ENCODE results near the gene ARMC2. TPM values are rescaled to one million over a fixed set of nuclear protein-coding genes. Genes with fewer than 3 reads are reported as not detected.

Gene ARMC2
- total and polyA plus RNA-seq, 2 donors (not counting 1 experiment from before 2014, with no cell fraction given): 4.8 to 9.9 TPM

GRCh38 chr6:108869876-108870275 lies 21.7 kb downstream of the ARMC2 start:
- Histone ChIP-seq H3K9me3 (ENCODE audit: control extremely low read depth in 1 of 3, control insufficient read depth in 2 of 3, insufficient read depth in 1 of 3, low read length in 2 of 3) (no peaks in the 10 kb centered on the region), H4K20me1 (ENCODE audit: control insufficient read depth, insufficient read depth, low read length, poor library complexity, severe bottlenecking) (no peaks in the 10 kb centered on the region), H3K36me3 (replicated peaks in 1 of 2; ENCODE audit: control extremely low read depth in 1 of 2, control insufficient read depth in 1 of 2, extremely low read depth in 1 of 2, insufficient read depth in 2 of 2, low read length in 1 of 2) (no peaks in the 10 kb centered on the region), H3K4me3 (ENCODE audit: control extremely low read depth in 1 of 5, extremely low read depth in 1 of 5, insufficient read depth in 1 of 5, low read depth in 2 of 5, low read length in 4 of 5) (no peak overlapping the region), H3K4me2 (replicated peaks; ENCODE audit: low read depth, low read length, poor library complexity, severe bottlenecking) (no peak overlapping the region), H3K9ac (ENCODE audit: low read length) (no peak overlapping the region), H2AFZ (ENCODE audit: insufficient read depth, low read depth, low read length, poor library complexity, severe bottlenecking) (no peak overlapping the region), H3K4me1 (ENCODE audit: control insufficient read depth in 2 of 2, insufficient read depth in 2 of 2, low read length in 2 of 2) (peaks cover 9 to 29% of the 10 kb centered on the region in 2 donors), H3K27ac (ENCODE audit: low read length in 2 of 2) (no peak overlapping the region), H3K79me2 (ENCODE audit: control insufficient read depth, insufficient read depth, low read length) (no peaks in the 10 kb centered on the region), H3K27me3 (replicated peaks in 1 of 4; ENCODE audit: control extremely low read depth in 1 of 4, control insufficient read depth in 3 of 4, insufficient read depth in 4 of 4, low read length in 3 of 4) (no peaks in the 10 kb centered on the region)
- TF ChIP-seq CTCF (IDR thresholded peaks at IDR 0.05): no peak
- TF ChIP-seq EZH2 (IDR thresholded peaks at IDR 0.05; ENCODE audit: borderline replicate concordance, insufficient read depth, low read depth, low read length, poor library complexity, severe bottlenecking): no peak
- intact Hi-C loops (cut with micrococcal nuclease): no loop called here
- POLR2A ChIA-PET: no interaction called here
- H3K4me1 Mint-ChIP-seq: peaks cover 34% of the 10 kb centered on the region
- H3K4me3 Mint-ChIP-seq: no peak overlapping the region
- CTCF ChIA-PET: no interaction called here
- H3K27me3 Mint-ChIP-seq: no peaks in the 10 kb centered on the region
- H3K9me3 Mint-ChIP-seq (ENCODE audit: insufficient read depth): no peaks in the 10 kb centered on the region
- ATAC-seq (ENCODE audit: low read depth) (no peak), DNase-seq (no peak)
- WGBS (ENCODE audit: insufficient coverage): no CpG with 5 or more reads among the region's 2 CpGs
- no peak overlapping the region for H3K27ac Mint-ChIP-seq

GRCh38 chr6:108870357-108870756 lies 22.1 kb downstream of the ARMC2 start:
- ChIA-PET POLR2A (no interaction called here), CTCF (interaction anchor here (1.3 kb wide), 1 partner anchor 13 kb away, joined by 3 read pairs; no protein-coding TSS in a partner anchor)
- H3K27ac Mint-ChIP-seq: no peak overlapping the region
- Histone ChIP-seq H4K20me1 (ENCODE audit: control insufficient read depth, insufficient read depth, low read length, poor library complexity, severe bottlenecking) (no peaks in the 10 kb centered on the region), H3K4me2 (replicated peaks; ENCODE audit: low read depth, low read length, poor library complexity, severe bottlenecking) (no peak overlapping the region), H2AFZ (ENCODE audit: insufficient read depth, low read depth, low read length, poor library complexity, severe bottlenecking) (no peak overlapping the region), H3K27me3 (replicated peaks in 1 of 4; ENCODE audit: control extremely low read depth in 1 of 4, control insufficient read depth in 3 of 4, insufficient read depth in 4 of 4, low read length in 3 of 4) (no peaks in the 10 kb centered on the region), H3K9ac (ENCODE audit: low read length) (no peak overlapping the region), H3K27ac (ENCODE audit: low read length in 2 of 2) (no peak overlapping the region), H3K79me2 (ENCODE audit: control insufficient read depth, insufficient read depth, low read length) (no peaks in the 10 kb centered on the region), H3K4me3 (ENCODE audit: control extremely low read depth in 1 of 5, extremely low read depth in 1 of 5, insufficient read depth in 1 of 5, low read depth in 2 of 5, low read length in 4 of 5) (no peak overlapping the region), H3K9me3 (ENCODE audit: control extremely low read depth in 1 of 3, control insufficient read depth in 2 of 3, insufficient read depth in 1 of 3, low read length in 2 of 3) (no peaks in the 10 kb centered on the region), H3K4me1 (ENCODE audit: control insufficient read depth in 2 of 2, insufficient read depth in 2 of 2, low read length in 2 of 2) (peaks cover 14 to 33% of the 10 kb centered on the region in 2 donors), H3K36me3 (replicated peaks in 1 of 2; ENCODE audit: control extremely low read depth in 1 of 2, control insufficient read depth in 1 of 2, extremely low read depth in 1 of 2, insufficient read depth in 2 of 2, low read length in 1 of 2) (no peaks in the 10 kb centered on the region)
- H3K27me3 Mint-ChIP-seq: no peaks in the 10 kb centered on the region
- H3K4me1 Mint-ChIP-seq: peaks cover 39% of the 10 kb centered on the region
- intact Hi-C loops (cut with micrococcal nuclease): no loop called here
- no peak for TF ChIP-seq EZH2 (IDR thresholded peaks at IDR 0.05; ENCODE audit: borderline replicate concordance, insufficient read depth, low read depth, low read length, poor library complexity, severe bottlenecking)
- TF ChIP-seq CTCF (IDR thresholded peaks at IDR 0.05): no peak
- 100% methylated on average over 1 of the region's 2 CpGs for WGBS (ENCODE audit: insufficient coverage)
- ATAC-seq (ENCODE audit: low read depth): no peak
- no peak for DNase-seq
- H3K4me3 Mint-ChIP-seq: no peak overlapping the region
- no peaks in the 10 kb centered on the region for H3K9me3 Mint-ChIP-seq (ENCODE audit: insufficient read depth)

Measured in B cell (primary cell).